SK-N-SH treated with all-trans-retinoic acid at 6 μM for 48 hours (cell line): ENCODE results near the gene MYO1F.

ENCODE experiments used
- ATAC-seq: fragments of 200-7000 bp; cut with Tn5 transposase; 3 replicates; pipeline ENCODE4 v1.9.1; 2020; ENCODE audit warnings: mild to moderate bottlenecking, moderate library complexity
- ARNTL ChIP-seq: fragments of 450-650 bp; formaldehyde crosslinking; IDR thresholded peaks from 2 replicates; pipeline ENCODE4 v1.5.0; 2020; ENCODE audit warnings: low read depth, mild to moderate bottlenecking, moderate library complexity, borderline replicate concordance
- BACH2 ChIP-seq: fragments of 250-450 bp; sonication (Bioruptor Pico); IDR thresholded peaks from 2 replicates; pipeline ENCODE4 v1.9.0; 2021; ENCODE audit warnings: mild to moderate bottlenecking, borderline replicate concordance
- CSDC2 ChIP-seq: fragments of 250-450 bp; sonication (Bioruptor Pico); IDR thresholded peaks from 2 replicates; pipeline ENCODE4 v1.5.0; 2020; ENCODE audit warnings: mild to moderate bottlenecking, moderate library complexity
- ESRRG ChIP-seq: fragments of 250-450 bp; sonication (Bioruptor Pico); IDR thresholded peaks from 2 replicates; pipeline ENCODE4 v1.6.1; 2021; ENCODE audit warnings: mild to moderate bottlenecking
- GLIS3 ChIP-seq: fragments of 250-450 bp; sonication (Bioruptor Pico); IDR thresholded peaks from 2 replicates; pipeline ENCODE4 v1.5.0; 2020; ENCODE audit warnings: mild to moderate bottlenecking, moderate library complexity
- ISL1 ChIP-seq: fragments of 250-450 bp; sonication (Bioruptor Pico); IDR thresholded peaks from 2 replicates; pipeline ENCODE4 v2.1.2; 2022; ENCODE audit warnings: mild to moderate bottlenecking, moderate library complexity
- PPARA ChIP-seq: fragments of 250-450 bp; sonication (Bioruptor Pico); IDR thresholded peaks from 2 replicates; pipeline ENCODE4 v1.5.0; 2020; ENCODE audit warnings: mild to moderate bottlenecking, borderline replicate concordance
- RARB ChIP-seq: fragments of 250-450 bp; sonication (Bioruptor Pico); IDR thresholded peaks from 2 replicates; pipeline ENCODE4 v1.8.0; 2021; ENCODE audit warnings: mild to moderate bottlenecking, moderate library complexity
- SNAI2 ChIP-seq: fragments of 250-450 bp; sonication (Bioruptor Pico); IDR thresholded peaks from 2 replicates; pipeline ENCODE4 v1.5.0; 2020; ENCODE audit warnings: mild to moderate bottlenecking, moderate library complexity
- TCF4 ChIP-seq: fragments of 250-450 bp; sonication (Bioruptor Pico); IDR thresholded peaks from 2 replicates; pipeline ENCODE4 v1.8.0; 2021; ENCODE audit warnings: mild to moderate bottlenecking, moderate library complexity, borderline replicate concordance
- TOX ChIP-seq: fragments of 250-450 bp; sonication (Bioruptor Pico); IDR thresholded peaks from 2 replicates; pipeline ENCODE4 v1.8.0; 2021; ENCODE audit warnings: mild to moderate bottlenecking, moderate library complexity, borderline replicate concordance
- ZFP3 ChIP-seq: fragments of 250-450 bp; sonication (Bioruptor Pico); IDR thresholded peaks from 2 replicates; pipeline ENCODE4 v1.5.0; 2020; ENCODE audit warnings: mild to moderate bottlenecking, moderate library complexity
- ZFP30 ChIP-seq: fragments of 450-650 bp; formaldehyde crosslinking; IDR thresholded peaks from 2 replicates; pipeline ENCODE4 v1.5.0; 2022; ENCODE audit warnings: mild to moderate bottlenecking, moderate library complexity
- ZNF70 ChIP-seq: fragments of 450-650 bp; formaldehyde crosslinking; IDR thresholded peaks from 2 replicates; pipeline ENCODE4 v1.5.0; 2020; ENCODE audit warnings: mild to moderate bottlenecking, moderate library complexity
- ZNF8 ChIP-seq: fragments of 450-650 bp; formaldehyde crosslinking; IDR thresholded peaks from 2 replicates; pipeline ENCODE4 v1.5.0; 2020; ENCODE audit warnings: mild to moderate bottlenecking, moderate library complexity
- TF ChIP-seq, protein P1 (sequence below): fragments of 250-450 bp; sonication (Bioruptor Pico); IDR thresholded peaks from 2 replicates; pipeline ENCODE4 v1.5.1; 2020; ENCODE audit warnings: low read depth, mild to moderate bottlenecking, moderate library complexity
- TF ChIP-seq, protein P2 (sequence below): fragments of 250-450 bp; sonication (Bioruptor Pico); IDR thresholded peaks from 2 replicates; pipeline ENCODE4 v1.5.1; 2021; ENCODE audit warnings: mild to moderate bottlenecking, moderate library complexity
- TF ChIP-seq, protein P3 (sequence below): fragments of 250-450 bp; sonication (Bioruptor Pico); IDR thresholded peaks from 2 replicates; pipeline ENCODE4 v1.8.0; 2021; ENCODE audit warnings: low read depth, mild to moderate bottlenecking, moderate library complexity, borderline replicate concordance
- TF ChIP-seq, protein P4 (sequence below): fragments of 250-450 bp; sonication (Bioruptor Pico); IDR thresholded peaks from 2 replicates; pipeline ENCODE4 v1.5.0; 2020; ENCODE audit warnings: mild to moderate bottlenecking, moderate library complexity

The MYO1F gene

DNA sequence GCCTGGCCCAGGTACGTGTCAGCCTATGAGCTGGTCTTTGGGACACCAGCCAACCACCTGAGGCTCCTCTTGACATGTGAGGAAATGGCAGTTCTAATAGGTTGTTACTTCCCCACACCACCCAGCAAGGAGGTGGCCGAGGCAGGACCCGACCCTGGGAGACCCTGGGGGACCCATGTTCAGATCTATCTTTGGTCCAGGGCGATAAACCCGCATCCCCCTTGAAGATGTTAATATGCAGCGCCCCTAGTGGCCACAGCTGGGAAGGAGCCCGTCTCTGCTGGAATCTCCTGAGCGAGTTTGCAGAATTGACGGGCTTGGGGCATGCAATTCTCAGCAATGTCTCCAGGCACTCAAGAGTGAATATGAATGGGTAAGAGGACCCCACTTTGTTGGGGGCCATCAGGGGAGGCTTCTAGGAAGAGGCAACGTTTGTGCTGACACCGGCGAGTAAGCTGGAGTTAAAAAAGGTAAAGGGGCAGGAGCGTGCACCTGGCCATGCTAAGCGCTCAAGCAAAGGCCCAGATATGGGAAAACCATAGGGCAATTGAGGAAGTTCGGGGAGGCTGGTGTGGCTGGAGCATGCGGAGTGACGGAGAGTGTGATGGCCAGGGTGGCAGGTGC, 1.5 kb upstream of the MYO1F start:
- peak; percentile 75 for ATAC-seq
- TF ChIP-seq, protein P1, sequence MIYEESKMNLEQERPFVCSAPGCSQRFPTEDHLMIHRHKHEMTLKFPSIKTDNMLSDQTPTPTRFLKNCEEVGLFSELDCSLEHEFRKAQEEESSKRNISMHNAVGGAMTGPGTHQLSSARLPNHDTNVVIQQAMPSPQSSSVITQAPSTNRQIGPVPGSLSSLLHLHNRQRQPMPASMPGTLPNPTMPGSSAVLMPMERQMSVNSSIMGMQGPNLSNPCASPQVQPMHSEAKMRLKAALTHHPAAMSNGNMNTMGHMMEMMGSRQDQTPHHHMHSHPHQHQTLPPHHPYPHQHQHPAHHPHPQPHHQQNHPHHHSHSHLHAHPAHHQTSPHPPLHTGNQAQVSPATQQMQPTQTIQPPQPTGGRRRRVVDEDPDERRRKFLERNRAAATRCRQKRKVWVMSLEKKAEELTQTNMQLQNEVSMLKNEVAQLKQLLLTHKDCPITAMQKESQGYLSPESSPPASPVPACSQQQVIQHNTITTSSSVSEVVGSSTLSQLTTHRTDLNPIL (CRISPR knock-in tag): no peak
- TF ChIP-seq TOX (CRISPR knock-in tag) (no peak), RARB (CRISPR knock-in tag) (no peak), GLIS3 (CRISPR knock-in tag) (no peak), TCF4 (no peak), PPARA (no peak), ZNF8 (CRISPR knock-in tag) (no peak), ZNF70 (no peak), BACH2 (CRISPR knock-in tag) (no peak), ZFP30 (CRISPR knock-in tag) (no peak), ZFP3 (no peak), CSDC2 (no peak), ARNTL (CRISPR knock-in tag) (no peak), SNAI2 (CRISPR knock-in tag) (no peak)
- TF ChIP-seq, protein P2, sequence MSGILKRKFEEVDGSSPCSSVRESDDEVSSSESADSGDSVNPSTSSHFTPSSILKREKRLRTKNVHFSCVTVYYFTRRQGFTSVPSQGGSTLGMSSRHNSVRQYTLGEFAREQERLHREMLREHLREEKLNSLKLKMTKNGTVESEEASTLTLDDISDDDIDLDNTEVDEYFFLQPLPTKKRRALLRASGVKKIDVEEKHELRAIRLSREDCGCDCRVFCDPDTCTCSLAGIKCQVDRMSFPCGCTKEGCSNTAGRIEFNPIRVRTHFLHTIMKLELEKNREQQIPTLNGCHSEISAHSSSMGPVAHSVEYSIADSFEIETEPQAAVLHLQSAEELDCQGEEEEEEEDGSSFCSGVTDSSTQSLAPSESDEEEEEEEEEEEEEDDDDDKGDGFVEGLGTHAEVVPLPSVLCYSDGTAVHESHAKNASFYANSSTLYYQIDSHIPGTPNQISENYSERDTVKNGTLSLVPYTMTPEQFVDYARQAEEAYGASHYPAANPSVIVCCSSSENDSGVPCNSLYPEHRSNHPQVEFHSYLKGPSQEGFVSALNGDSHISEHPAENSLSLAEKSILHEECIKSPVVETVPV (CRISPR knock-in tag): no peak
- TF ChIP-seq, protein P3, sequence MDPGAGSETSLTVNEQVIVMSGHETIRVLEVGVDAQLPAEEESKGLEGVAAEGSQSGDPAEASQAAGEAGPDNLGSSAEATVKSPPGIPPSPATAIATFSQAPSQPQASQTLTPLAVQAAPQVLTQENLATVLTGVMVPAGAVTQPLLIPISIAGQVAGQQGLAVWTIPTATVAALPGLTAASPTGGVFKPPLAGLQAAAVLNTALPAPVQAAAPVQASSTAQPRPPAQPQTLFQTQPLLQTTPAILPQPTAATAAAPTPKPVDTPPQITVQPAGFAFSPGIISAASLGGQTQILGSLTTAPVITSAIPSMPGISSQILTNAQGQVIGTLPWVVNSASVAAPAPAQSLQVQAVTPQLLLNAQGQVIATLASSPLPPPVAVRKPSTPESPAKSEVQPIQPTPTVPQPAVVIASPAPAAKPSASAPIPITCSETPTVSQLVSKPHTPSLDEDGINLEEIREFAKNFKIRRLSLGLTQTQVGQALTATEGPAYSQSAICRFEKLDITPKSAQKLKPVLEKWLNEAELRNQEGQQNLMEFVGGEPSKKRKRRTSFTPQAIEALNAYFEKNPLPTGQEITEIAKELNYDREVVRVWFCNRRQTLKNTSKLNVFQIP (CRISPR knock-in tag): no peak

DNA sequence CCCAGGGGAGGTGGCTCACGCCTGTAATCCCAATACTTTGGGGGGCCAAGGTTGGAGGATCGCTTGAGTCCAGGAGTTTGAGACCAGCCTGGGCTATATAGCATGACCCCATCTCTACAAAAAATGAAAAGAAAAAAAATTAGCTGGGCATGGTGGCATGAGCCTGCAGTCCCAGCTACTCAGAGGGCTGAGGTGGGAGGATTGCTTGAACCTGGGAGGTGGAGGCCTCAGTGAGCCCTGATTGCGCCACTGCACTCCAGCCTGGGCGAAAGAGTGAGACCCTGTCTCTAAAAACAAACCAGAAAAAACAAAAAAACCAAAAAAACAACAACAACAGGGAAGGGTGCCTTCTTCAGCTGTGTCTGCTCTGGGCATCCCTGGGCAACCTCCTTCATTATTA, 499 bp upstream of the MYO1F start:
- TF ChIP-seq, protein P3 (CRISPR knock-in tag): no peak
- TF ChIP-seq SNAI2 (CRISPR knock-in tag): no peak
- no peak for TF ChIP-seq RARB (CRISPR knock-in tag)
- no peak for TF ChIP-seq ISL1
- TF ChIP-seq ZFP3: no peak
- no peak for ATAC-seq

DNA sequence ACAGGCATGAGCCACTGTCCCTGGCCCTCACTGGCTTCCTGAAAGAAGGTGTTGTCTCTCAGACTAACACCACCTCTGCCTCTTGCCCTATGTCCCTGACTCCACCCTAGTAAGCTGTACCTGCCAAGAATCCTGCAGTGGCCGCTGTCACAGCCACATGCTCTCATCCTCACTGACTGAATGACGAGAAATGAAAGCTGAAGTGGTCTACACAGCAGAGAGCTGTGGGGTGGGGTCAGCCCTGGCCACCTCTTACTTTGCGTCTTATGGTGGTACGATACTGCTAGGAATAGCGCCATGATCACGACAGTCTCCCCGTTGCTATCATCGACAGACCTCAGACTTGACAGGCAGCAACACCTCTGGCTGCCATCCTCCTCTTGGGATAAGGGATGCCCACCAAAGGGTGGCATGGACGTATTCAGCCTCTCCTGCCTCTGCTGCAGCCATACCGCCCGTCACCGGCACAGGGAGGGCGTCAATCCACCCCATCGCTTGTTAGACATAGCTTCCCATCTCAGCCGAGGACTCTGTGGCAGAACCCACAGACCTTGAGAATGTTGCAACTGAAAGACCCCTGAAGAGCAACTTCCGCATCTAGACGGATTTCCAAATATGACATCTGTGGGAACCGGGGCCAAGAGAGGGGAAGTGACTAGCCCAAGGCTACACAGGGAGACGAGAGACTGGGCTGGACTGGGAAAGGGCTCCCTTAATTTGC, 809 bp downstream of the MYO1F start:
- no peak for ATAC-seq
- TF ChIP-seq, protein P1 (CRISPR knock-in tag): no peak

DNA sequence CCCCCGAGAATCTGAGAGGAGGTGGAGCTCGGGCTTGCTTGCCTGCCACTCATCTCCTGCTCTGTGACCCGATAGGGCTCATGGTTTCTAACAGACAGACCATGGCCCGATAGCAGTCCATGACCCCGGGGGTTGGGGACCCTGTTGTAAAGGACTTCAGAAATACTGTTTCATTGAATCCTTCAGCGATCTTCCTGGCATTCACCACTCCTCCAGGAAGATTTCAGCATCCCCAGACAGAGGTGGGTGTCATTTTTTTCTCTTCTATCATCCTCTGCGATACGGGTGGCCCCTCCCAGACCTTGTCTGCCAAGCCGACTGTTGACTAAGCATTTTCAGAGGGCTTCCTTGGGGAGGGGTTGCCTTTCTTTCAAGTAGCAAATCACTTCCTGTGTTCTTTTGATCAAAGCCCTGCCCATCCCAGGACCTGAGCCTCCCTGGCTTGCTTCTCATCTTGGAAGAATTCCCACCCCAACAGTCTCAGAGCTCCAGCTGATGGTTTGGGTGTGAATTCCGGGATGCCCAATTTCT, 1.7 kb downstream of the MYO1F start:
- no peak for ATAC-seq
- TF ChIP-seq ZNF70 (no peak), TOX (CRISPR knock-in tag) (no peak), CSDC2 (no peak), RARB (CRISPR knock-in tag) (no peak), PPARA (no peak), ZFP30 (CRISPR knock-in tag) (no peak), ESRRG (CRISPR knock-in tag) (no peak), TCF4 (no peak)
- TF ChIP-seq, protein P3 (CRISPR knock-in tag): no peak
- TF ChIP-seq, protein P2 (CRISPR knock-in tag): no peak
- TF ChIP-seq, protein P4, sequence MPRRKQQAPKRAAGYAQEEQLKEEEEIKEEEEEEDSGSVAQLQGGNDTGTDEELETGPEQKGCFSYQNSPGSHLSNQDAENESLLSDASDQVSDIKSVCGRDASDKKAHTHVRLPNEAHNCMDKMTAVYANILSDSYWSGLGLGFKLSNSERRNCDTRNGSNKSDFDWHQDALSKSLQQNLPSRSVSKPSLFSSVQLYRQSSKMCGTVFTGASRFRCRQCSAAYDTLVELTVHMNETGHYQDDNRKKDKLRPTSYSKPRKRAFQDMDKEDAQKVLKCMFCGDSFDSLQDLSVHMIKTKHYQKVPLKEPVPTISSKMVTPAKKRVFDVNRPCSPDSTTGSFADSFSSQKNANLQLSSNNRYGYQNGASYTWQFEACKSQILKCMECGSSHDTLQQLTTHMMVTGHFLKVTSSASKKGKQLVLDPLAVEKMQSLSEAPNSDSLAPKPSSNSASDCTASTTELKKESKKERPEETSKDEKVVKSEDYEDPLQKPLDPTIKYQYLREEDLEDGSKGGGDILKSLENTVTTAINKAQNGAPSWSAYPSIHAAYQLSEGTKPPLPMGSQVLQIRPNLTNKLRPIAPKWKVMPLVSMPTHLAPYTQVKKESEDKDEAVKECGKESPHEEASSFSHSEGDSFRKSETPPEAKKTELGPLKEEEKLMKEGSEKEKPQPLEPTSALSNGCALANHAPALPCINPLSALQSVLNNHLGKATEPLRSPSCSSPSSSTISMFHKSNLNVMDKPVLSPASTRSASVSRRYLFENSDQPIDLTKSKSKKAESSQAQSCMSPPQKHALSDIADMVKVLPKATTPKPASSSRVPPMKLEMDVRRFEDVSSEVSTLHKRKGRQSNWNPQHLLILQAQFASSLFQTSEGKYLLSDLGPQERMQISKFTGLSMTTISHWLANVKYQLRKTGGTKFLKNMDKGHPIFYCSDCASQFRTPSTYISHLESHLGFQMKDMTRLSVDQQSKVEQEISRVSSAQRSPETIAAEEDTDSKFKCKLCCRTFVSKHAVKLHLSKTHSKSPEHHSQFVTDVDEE (CRISPR knock-in tag): no peak
